Activated CD8-positive, alpha-beta T cell treated with anti-CD3 and anti-CD28 coated beads for 36 hours (primary cell): ENCODE data around the gene MPV17L. TPM values are rescaled to one million over a fixed set of nuclear protein-coding genes. Genes with fewer than 3 reads are reported as not detected.
"Not testable (repeated sequence)": the region's sequence is repeated elsewhere in the genome, so short reads cannot be mapped to it uniquely, and the experiment has no call there.

Source experiments
- ATAC-seq: fragments of 200-7000 bp; cut with Tn5 transposase; one replicate; pipeline ENCODE4 v1.10.0; 2021; ENCODE audit warnings: mild to moderate bottlenecking, moderate library complexity
- CTCF ChIA-PET: fragments of 350-600 bp; sonication (Branson Sonifier 250); formaldehyde crosslinking; loops from one replicate; lab custom pipeline; 2021; ENCODE audit warnings: antibody characterized with exemption; lab: Charles Lee
- POLR2A ChIA-PET: fragments of 350-600 bp; sonication (Branson Sonifier 250); formaldehyde crosslinking; loops from one replicate; lab custom pipeline; 2021; ENCODE audit warnings: antibody characterized with exemption; lab: Charles Lee
- DNase-seq: peaks from one replicate; pipeline ENCODE4 v3.0.0-alpha.2; 2020
- H3K27ac Mint-ChIP-seq: one replicate; pipeline ENCODE4 v1.8.0; 2021; ENCODE audit warnings: mild to moderate bottlenecking, mixed read lengths
- H3K27me3 Mint-ChIP-seq: one replicate; pipeline ENCODE4 v1.8.0; 2021; ENCODE audit warnings: mixed read lengths
- H3K36me3 Mint-ChIP-seq: one replicate; pipeline ENCODE4 v1.8.0; 2021; ENCODE audit warnings: low read depth, mixed read lengths
- H3K4me1 Mint-ChIP-seq: one replicate; pipeline ENCODE4 v1.8.0; 2021; ENCODE audit warnings: low read depth, mixed read lengths
- H3K4me3 Mint-ChIP-seq: one replicate; pipeline ENCODE4 v1.8.0; 2021; ENCODE audit warnings: mild to moderate bottlenecking, moderate library complexity, mixed read lengths
- H3K9me3 Mint-ChIP-seq: one replicate; pipeline ENCODE4 v1.8.0; 2021; ENCODE audit warnings: mixed read lengths
- intact Hi-C: fragments of 100-400 bp; cut with micrococcal nuclease; formaldehyde crosslinking; loops from one replicate; pipeline ENCODE4 v1.10.0; 2022
- total RNA-seq, 2 experiments: library from RNA; stranded (reverse); gene quantifications; one replicate each; pipeline ENCODE4 v1.2.3, GENCODE V29; 2021
- TF ChIP-seq, protein P1 (sequence below): fragments of 200-600 bp; IDR thresholded peaks from one replicate; pipeline ENCODE4 v1.8.0; 2022; ENCODE audit warnings: antibody characterized with exemption, mild to moderate bottlenecking

Gene MPV17L
- total RNA-seq, 2 experiments from 2014 or later: 0.20 to 0.47 TPM

- H3K27ac Mint-ChIP-seq, H3K36me3 Mint-ChIP-seq, DNase-seq, H3K9me3 Mint-ChIP-seq, intact Hi-C loops, H3K4me1 Mint-ChIP-seq, CTCF ChIA-PET, POLR2A ChIA-PET, H3K4me3 Mint-ChIP-seq, ATAC-seq: not testable (repeated sequence)
- H3K27me3 Mint-ChIP-seq: peaks cover 20% of the 10 kb centered on the region
Measured at GRCh38 chr16:15396509-15396829, 915 bp downstream of the MPV17L start.

DNA sequence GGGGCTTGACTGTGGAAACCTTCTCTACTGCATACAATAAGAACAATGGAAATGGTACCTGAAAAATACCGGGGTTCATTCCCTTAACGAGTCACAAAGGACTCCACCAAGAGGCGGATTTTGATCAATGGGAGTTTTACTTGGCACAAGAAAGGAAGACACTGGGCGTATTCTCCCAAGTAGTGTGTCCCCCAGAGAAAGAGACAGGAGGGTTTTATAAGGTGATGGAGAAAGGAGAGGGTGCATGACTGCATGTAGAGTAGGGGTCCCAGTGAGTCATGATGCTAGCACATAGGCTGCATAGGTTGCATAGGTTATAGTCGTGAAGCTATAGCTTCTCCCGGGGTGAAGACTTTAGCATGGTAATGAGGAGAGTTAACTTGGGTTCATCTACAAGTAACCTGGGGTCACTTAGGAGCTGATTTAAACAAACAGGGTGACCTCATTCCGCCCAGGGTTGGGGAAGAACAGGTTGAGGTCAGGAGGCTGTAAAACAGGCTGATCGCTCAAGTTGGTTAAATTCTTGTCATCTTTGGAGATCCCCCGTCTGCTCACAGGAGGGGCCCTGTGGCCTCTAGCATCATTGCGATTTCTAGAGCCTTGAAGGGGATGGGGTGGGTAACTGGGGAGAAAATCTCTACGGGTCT, 1.5 kb downstream of the MPV17L start:
- Mint-ChIP-seq H3K36me3 (no peaks in the 10 kb centered on the region), H3K4me1 (no peaks in the 10 kb centered on the region), H3K27ac (no peak overlapping the region), H3K4me3 (no peak overlapping the region), H3K9me3 (no peaks in the 10 kb centered on the region), H3K27me3 (peaks cover 20% of the 10 kb centered on the region)
- POLR2A ChIA-PET: no interaction called here
- CTCF ChIA-PET: no interaction called here
- intact Hi-C loops: no loop called here
- TF ChIP-seq, protein P1, sequence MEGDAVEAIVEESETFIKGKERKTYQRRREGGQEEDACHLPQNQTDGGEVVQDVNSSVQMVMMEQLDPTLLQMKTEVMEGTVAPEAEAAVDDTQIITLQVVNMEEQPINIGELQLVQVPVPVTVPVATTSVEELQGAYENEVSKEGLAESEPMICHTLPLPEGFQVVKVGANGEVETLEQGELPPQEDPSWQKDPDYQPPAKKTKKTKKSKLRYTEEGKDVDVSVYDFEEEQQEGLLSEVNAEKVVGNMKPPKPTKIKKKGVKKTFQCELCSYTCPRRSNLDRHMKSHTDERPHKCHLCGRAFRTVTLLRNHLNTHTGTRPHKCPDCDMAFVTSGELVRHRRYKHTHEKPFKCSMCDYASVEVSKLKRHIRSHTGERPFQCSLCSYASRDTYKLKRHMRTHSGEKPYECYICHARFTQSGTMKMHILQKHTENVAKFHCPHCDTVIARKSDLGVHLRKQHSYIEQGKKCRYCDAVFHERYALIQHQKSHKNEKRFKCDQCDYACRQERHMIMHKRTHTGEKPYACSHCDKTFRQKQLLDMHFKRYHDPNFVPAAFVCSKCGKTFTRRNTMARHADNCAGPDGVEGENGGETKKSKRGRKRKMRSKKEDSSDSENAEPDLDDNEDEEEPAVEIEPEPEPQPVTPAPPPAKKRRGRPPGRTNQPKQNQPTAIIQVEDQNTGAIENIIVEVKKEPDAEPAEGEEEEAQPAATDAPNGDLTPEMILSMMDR: no peak
- ATAC-seq (no peak), DNase-seq (peak; percentile 8)

DNA sequence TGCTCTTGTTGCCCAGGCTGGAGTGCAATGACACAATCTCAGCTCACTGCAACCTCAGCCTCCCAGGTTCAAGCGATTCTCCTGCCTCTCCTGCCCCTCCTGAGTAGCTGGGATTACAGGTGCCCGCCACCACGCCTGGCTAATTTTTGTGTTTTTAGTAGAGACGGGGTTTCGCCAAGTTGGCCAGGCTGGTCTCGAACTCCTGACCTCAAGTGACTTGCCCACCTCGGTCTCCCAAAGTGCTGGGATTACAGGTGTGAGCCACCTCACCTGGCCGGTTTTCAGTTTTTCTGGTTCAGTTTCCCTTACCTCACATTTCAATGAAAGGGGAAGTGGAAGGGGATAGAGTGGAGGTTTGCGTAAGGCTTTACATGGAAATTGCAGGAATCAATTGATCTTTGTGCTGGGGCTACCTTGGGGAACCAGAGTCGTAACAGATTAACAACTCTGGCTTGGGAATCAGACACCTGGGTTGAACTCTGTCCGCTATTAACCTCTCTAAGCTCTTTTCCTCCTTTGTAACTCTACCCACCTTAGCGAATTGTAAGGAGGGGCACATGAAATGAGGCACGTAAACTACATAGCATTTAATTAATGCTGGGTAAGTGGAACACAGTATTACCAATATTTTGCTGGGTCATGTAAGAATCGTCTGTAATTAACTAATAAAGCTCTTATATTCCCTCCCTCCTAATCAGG, 3.2 kb downstream of the MPV17L start:
- no peaks in the 10 kb centered on the region for H3K9me3 Mint-ChIP-seq
- no peak overlapping the region for H3K27ac Mint-ChIP-seq
- intact Hi-C loops: no loop called here
- H3K36me3 Mint-ChIP-seq: no peaks in the 10 kb centered on the region
- no peaks in the 10 kb centered on the region for H3K4me1 Mint-ChIP-seq
- DNase-seq (no peak), ATAC-seq (no peak)
- ChIA-PET POLR2A (no interaction called here), CTCF (no interaction called here)
- H3K4me3 Mint-ChIP-seq: no peak overlapping the region
- TF ChIP-seq, protein P1: no peak
- H3K27me3 Mint-ChIP-seq: peaks cover 17% of the 10 kb centered on the region

DNA sequence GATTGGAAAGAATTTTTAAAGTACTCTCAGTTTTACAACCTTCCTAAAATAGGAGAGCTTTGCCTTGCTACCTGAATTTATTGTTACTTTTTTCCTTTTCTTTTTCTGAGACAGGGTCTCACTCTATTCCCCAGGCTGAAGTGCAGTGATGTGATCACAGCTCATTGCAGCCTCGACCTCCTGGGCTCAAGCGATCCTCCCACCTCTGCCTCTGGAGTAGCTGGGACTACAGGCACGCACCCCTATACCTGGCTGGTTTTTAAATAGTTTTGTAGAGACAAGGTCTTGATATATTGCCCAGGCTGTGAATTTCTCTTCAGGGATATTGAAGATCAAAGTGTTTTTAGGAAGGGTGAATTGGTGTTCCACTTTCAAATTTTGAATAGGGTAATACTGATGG, 3.8 kb downstream of the MPV17L start:
- POLR2A ChIA-PET: no interaction called here

DNA sequence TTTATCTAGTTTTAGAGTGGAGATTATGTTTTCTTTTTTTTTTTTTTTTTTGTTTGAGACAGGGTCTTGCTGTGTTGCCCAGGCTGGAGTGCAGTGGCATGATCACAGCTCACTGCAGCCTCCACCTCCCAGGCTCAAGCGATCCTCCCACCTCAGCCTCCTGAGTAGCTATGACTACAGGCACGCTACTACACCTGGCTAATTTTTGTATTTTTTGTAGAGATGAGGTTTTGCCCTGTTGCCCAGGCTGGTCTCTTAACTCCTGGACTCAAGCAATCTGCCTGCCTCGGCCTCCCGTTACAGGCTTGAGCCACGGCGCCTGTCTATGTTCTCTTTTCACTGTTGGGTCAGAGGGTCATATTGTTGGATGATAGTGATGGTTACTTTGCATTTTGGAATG, 4.8 kb downstream of the MPV17L start:
- CTCF ChIA-PET, H3K4me3 Mint-ChIP-seq, POLR2A ChIA-PET, DNase-seq, ATAC-seq, intact Hi-C loops, H3K9me3 Mint-ChIP-seq, H3K36me3 Mint-ChIP-seq, H3K27ac Mint-ChIP-seq, H3K4me1 Mint-ChIP-seq: not testable (repeated sequence)
- peaks cover 12% of the 10 kb centered on the region for H3K27me3 Mint-ChIP-seq

More for the DNA sequence above, 3.8 kb downstream of the MPV17L start:
- Mint-ChIP-seq H3K4me1 (no peaks in the 10 kb centered on the region), H3K9me3 (no peaks in the 10 kb centered on the region), H3K27me3 (peaks cover 17% of the 10 kb centered on the region), H3K27ac (no peak overlapping the region), H3K4me3 (no peak overlapping the region), H3K36me3 (no peaks in the 10 kb centered on the region)
- DNase-seq: no peak
- intact Hi-C loops: no loop called here
- no peak for ATAC-seq
- CTCF ChIA-PET: no interaction called here
- TF ChIP-seq, protein P1: no peak

GRCh38 chr16:15401972-15402371, 6.4 kb downstream of the MPV17L start:
- H3K4me1 Mint-ChIP-seq: no peaks in the 10 kb centered on the region
- no peaks in the 10 kb centered on the region for H3K9me3 Mint-ChIP-seq
- H3K4me3 Mint-ChIP-seq: no peak overlapping the region
- DNase-seq: no peak
- H3K27me3 Mint-ChIP-seq: peaks cover 3% of the 10 kb centered on the region
- intact Hi-C loops: no loop called here
- POLR2A ChIA-PET: no interaction called here
- no peak overlapping the region for H3K27ac Mint-ChIP-seq
- TF ChIP-seq, protein P1: no peak
- CTCF ChIA-PET: no interaction called here
- ATAC-seq: no peak
- no peaks in the 10 kb centered on the region for H3K36me3 Mint-ChIP-seq
